SK-N-SH (cell line): ENCODE data around the gene RNF148.

Source experiments
- FOXM1 ChIP-seq: IDR thresholded peaks from 2 replicates; pipeline ENCODE4 v1.4.0; 2012; ENCODE audit warnings: low read depth, mild to moderate bottlenecking
- GABPA ChIP-seq: IDR thresholded peaks from 2 replicates; pipeline ENCODE4 v1.4.0; 2012; ENCODE audit warnings: low read depth, mild to moderate bottlenecking
- MXI1 ChIP-seq: IDR thresholded peaks from 2 replicates; pipeline ENCODE4 v1.6.1; 2012; ENCODE audit warnings: mild to moderate bottlenecking, low read depth, low read length, improper control_type of control experiment
- RXRA ChIP-seq: IDR thresholded peaks from 2 replicates; pipeline ENCODE4 v1.4.0; 2012; ENCODE audit warnings: low read depth, mild to moderate bottlenecking, borderline replicate concordance
- TF ChIP-seq, protein P1 (sequence below): fragments of 200-600 bp; sonication (generic); IDR thresholded peaks from 2 replicates; pipeline ENCODE4 v1.6.1; 2017; ENCODE audit warnings: antibody characterized with exemption, mild to moderate bottlenecking, moderate library complexity

DNA sequence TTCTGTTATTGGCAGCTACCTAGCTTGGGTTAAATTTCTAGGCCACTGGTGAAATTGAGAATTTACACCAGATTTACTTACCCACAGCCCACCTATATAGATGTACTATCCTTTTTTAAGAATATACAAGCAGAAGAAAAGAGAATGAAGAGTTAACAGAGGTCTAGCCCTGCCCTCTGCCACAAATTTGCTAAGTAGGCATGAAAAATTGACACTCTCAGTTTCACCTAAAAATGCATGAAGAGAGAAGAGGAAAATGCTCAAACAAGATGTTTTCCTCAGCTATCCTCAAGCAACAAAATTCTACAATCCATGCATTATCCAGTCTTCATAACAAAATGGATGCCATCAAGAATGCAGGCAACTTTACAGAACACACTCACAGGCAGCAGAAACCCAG is 24.6 kb upstream of the RNF148 start:
- TF ChIP-seq GABPA (no peak), RXRA (no peak), FOXM1 (no peak), MXI1 (no peak)
- TF ChIP-seq, protein P1, sequence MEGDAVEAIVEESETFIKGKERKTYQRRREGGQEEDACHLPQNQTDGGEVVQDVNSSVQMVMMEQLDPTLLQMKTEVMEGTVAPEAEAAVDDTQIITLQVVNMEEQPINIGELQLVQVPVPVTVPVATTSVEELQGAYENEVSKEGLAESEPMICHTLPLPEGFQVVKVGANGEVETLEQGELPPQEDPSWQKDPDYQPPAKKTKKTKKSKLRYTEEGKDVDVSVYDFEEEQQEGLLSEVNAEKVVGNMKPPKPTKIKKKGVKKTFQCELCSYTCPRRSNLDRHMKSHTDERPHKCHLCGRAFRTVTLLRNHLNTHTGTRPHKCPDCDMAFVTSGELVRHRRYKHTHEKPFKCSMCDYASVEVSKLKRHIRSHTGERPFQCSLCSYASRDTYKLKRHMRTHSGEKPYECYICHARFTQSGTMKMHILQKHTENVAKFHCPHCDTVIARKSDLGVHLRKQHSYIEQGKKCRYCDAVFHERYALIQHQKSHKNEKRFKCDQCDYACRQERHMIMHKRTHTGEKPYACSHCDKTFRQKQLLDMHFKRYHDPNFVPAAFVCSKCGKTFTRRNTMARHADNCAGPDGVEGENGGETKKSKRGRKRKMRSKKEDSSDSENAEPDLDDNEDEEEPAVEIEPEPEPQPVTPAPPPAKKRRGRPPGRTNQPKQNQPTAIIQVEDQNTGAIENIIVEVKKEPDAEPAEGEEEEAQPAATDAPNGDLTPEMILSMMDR: no peak
